ENCODE results near the gene PCDHAC2.

PCDHAC2 gene

GRCh38 chr5:140978983-140979382 is 12.7 kb downstream of the PCDHAC2 start:
- no peaks in the 10 kb centered on the region for H3K36me3 ChIP-seq (ENCODE audit: insufficient read depth, low read length)
- ATAC-seq (ENCODE audit: insufficient read depth, low read depth) (no peak), DNase-seq (no peak)
- H4K20me1 ChIP-seq (ENCODE audit: insufficient read depth, low read length), result no peaks in the 10 kb centered on the region
- TF ChIP-seq EZH2 (IDR thresholded peaks at IDR 0.05; ENCODE audit: borderline replicate concordance, low read depth, low read length, severe bottlenecking) (no peak), CTCF (IDR thresholded peaks at IDR 0.05; ENCODE audit: borderline replicate concordance, extremely low read depth, low read length, poor library complexity, severe bottlenecking) (no peak)
- H3K4me3 ChIP-seq (ENCODE audit: low read depth in 1 of 2, low read length in 2 of 2), result no peak overlapping the region
- no peak overlapping the region for H3K27ac ChIP-seq (ENCODE audit: low read length)
- H3K4me1 ChIP-seq (ENCODE audit: insufficient read depth, low read length), result no peaks in the 10 kb centered on the region
- H3K79me2 ChIP-seq (ENCODE audit: insufficient read depth, low read length), result no peaks in the 10 kb centered on the region
- H2AFZ ChIP-seq (ENCODE audit: low read depth, low read length), result no peak overlapping the region
- H3K9ac ChIP-seq (ENCODE audit: low read depth, low read length), result no peak overlapping the region
- H3K27me3 ChIP-seq (ENCODE audit: insufficient read depth, low read length, poor library complexity), result peaks cover 7% of the 10 kb centered on the region
- no peaks in the 10 kb centered on the region for H3K9me3 ChIP-seq (ENCODE audit: insufficient read depth, low read length, severe bottlenecking)
- no peak overlapping the region for H3K4me2 ChIP-seq (ENCODE audit: insufficient read depth, low read length)

- Histone ChIP-seq H3K27me3 (ENCODE audit: insufficient read depth, low read length, poor library complexity) (peaks cover 8% of the 10 kb centered on the region), H3K79me2 (ENCODE audit: insufficient read depth, low read length) (no peaks in the 10 kb centered on the region), H3K36me3 (ENCODE audit: insufficient read depth, low read length) (no peaks in the 10 kb centered on the region), H2AFZ (ENCODE audit: low read depth, low read length) (no peak overlapping the region), H4K20me1 (ENCODE audit: insufficient read depth, low read length) (no peaks in the 10 kb centered on the region), H3K4me2 (ENCODE audit: insufficient read depth, low read length) (no peak overlapping the region), H3K4me3 (ENCODE audit: low read depth in 1 of 2, low read length in 2 of 2) (no peak overlapping the region), H3K9me3 (ENCODE audit: insufficient read depth, low read length, severe bottlenecking) (no peaks in the 10 kb centered on the region), H3K27ac (ENCODE audit: low read length) (no peak overlapping the region), H3K9ac (ENCODE audit: low read depth, low read length) (no peak overlapping the region), H3K4me1 (ENCODE audit: insufficient read depth, low read length) (no peaks in the 10 kb centered on the region)
- TF ChIP-seq EZH2 (IDR thresholded peaks at IDR 0.05; ENCODE audit: borderline replicate concordance, low read depth, low read length, severe bottlenecking) (no peak), CTCF (IDR thresholded peaks at IDR 0.05; ENCODE audit: borderline replicate concordance, extremely low read depth, low read length, poor library complexity, severe bottlenecking) (no peak)
- ATAC-seq (ENCODE audit: insufficient read depth, low read depth) (no peak), DNase-seq (no peak)
Observed at GRCh38 chr5:140982083-140982716, 15.9 kb downstream of the PCDHAC2 start.

- H3K79me2 ChIP-seq (ENCODE audit: insufficient read depth, low read length), result no peaks in the 10 kb centered on the region
- no peak overlapping the region for H2AFZ ChIP-seq (ENCODE audit: low read depth, low read length)
- H3K36me3 ChIP-seq (ENCODE audit: insufficient read depth, low read length), result no peaks in the 10 kb centered on the region
- DNase-seq (no peak), ATAC-seq (ENCODE audit: insufficient read depth, low read depth) (no peak)
- no peak overlapping the region for H3K4me2 ChIP-seq (ENCODE audit: insufficient read depth, low read length)
- H3K9ac ChIP-seq (ENCODE audit: low read depth, low read length), result no peak overlapping the region
- no peak overlapping the region for H3K4me3 ChIP-seq (ENCODE audit: low read depth in 1 of 2, low read length in 2 of 2)
- peaks cover 9% of the 10 kb centered on the region for H3K27me3 ChIP-seq (ENCODE audit: insufficient read depth, low read length, poor library complexity)
- H3K9me3 ChIP-seq (ENCODE audit: insufficient read depth, low read length, severe bottlenecking), result no peaks in the 10 kb centered on the region
- no peaks in the 10 kb centered on the region for H4K20me1 ChIP-seq (ENCODE audit: insufficient read depth, low read length)
- TF ChIP-seq CTCF (IDR thresholded peaks at IDR 0.05; ENCODE audit: borderline replicate concordance, extremely low read depth, low read length, poor library complexity, severe bottlenecking) (no peak), EZH2 (IDR thresholded peaks at IDR 0.05; ENCODE audit: borderline replicate concordance, low read depth, low read length, severe bottlenecking) (no peak)
- H3K27ac ChIP-seq (ENCODE audit: low read length), result no peak overlapping the region
- no peaks in the 10 kb centered on the region for H3K4me1 ChIP-seq (ENCODE audit: insufficient read depth, low read length)
Observed at GRCh38 chr5:140986117-140986521, 19.8 kb downstream of the PCDHAC2 start.
